H9 (cell line): ENCODE results near the gene TRIM34. TPM values are rescaled to one million over a fixed set of nuclear protein-coding genes. Genes with fewer than 3 reads are reported as not detected.
A peak's percentile ranks its signal among the peaks of the same experiment; 100 is the strongest.

Experiments
- DNase-seq: peaks from one replicate; pipeline ENCODE4 v3.0.0-alpha.2; 2017
- H2AFZ ChIP-seq: one replicate; pipeline ENCODE4 v1.6.1; 2013; ENCODE audit warnings: mild to moderate bottlenecking, low read length, control low read depth, moderate library complexity
- H2AK5ac ChIP-seq: 2 replicates; pipeline ENCODE4 v1.6.1; 2013; ENCODE audit warnings: low read length, control low read depth, mixed read lengths; ENCODE audit not compliant: insufficient read length
- H2BK120ac ChIP-seq: one replicate; pipeline ENCODE4 v1.6.1; 2013; ENCODE audit warnings: low read depth, mild to moderate bottlenecking, low read length, control low read depth, inconsistent platforms; ENCODE audit not compliant: poor library complexity, severe bottlenecking
- H2BK12ac ChIP-seq: 2 replicates; pipeline ENCODE4 v1.6.1; 2013; ENCODE audit warnings: low read length, control low read depth, mixed read lengths, low read depth; ENCODE audit not compliant: insufficient read length
- H2BK15ac ChIP-seq: 2 replicates; pipeline ENCODE4 v1.6.1; 2013; ENCODE audit warnings: low read depth, low read length, control low read depth
- H2BK20ac ChIP-seq: one replicate; pipeline ENCODE4 v1.6.1; 2013; ENCODE audit warnings: low read depth, mild to moderate bottlenecking, low read length, control low read depth, inconsistent platforms; ENCODE audit not compliant: poor library complexity, severe bottlenecking
- H2BK5ac ChIP-seq: 2 replicates; pipeline ENCODE4 v1.6.1; 2013; ENCODE audit warnings: low read length, control low read depth, mixed read lengths; ENCODE audit not compliant: insufficient read length
- H3K14ac ChIP-seq: 2 replicates; pipeline ENCODE4 v1.6.1; 2013; ENCODE audit warnings: low read length, control low read depth; ENCODE audit not compliant: insufficient read depth
- H3K18ac ChIP-seq: 2 replicates; pipeline ENCODE4 v1.6.1; 2013; ENCODE audit warnings: low read depth, mild to moderate bottlenecking, mixed read lengths, low read length, control low read depth; ENCODE audit not compliant: insufficient read length
- H3K23ac ChIP-seq: 2 replicates; pipeline ENCODE4 v1.6.1; 2013; ENCODE audit warnings: low read length, control low read depth, mixed read lengths, low read depth; ENCODE audit not compliant: insufficient read length
- H3K23me2 ChIP-seq: 2 replicates; pipeline ENCODE4 v1.6.1; 2013; ENCODE audit warnings: low read depth, mild to moderate bottlenecking, mixed read lengths, low read length, control low read depth; ENCODE audit not compliant: insufficient read length, poor library complexity, severe bottlenecking
- H3K27ac ChIP-seq: 2 replicates; pipeline ENCODE4 v1.5.1; 2013; ENCODE audit warnings: low read length, control low read depth, mixed read lengths, low read depth; ENCODE audit not compliant: insufficient read length
- H3K27me3 ChIP-seq: 2 replicates; pipeline ENCODE4 v1.6.1; 2013; ENCODE audit warnings: low read length, control low read depth, inconsistent platforms; ENCODE audit not compliant: insufficient read depth
- H3K4ac ChIP-seq: 2 replicates; pipeline ENCODE4 v1.6.1; 2013; ENCODE audit warnings: low read depth, mild to moderate bottlenecking, control low read depth, inconsistent platforms, low read length, moderate library complexity
- H3K4me1 ChIP-seq: 2 replicates; pipeline ENCODE4 v1.6.1; 2013; ENCODE audit warnings: low read length, control low read depth, inconsistent platforms; ENCODE audit not compliant: insufficient read depth
- H3K4me2 ChIP-seq: 2 replicates; pipeline ENCODE4 v1.6.1; 2013; ENCODE audit warnings: low read length, control low read depth, mixed read lengths; ENCODE audit not compliant: insufficient read length, insufficient read depth
- H3K56ac ChIP-seq: 2 replicates; pipeline ENCODE4 v1.6.1; 2013; ENCODE audit warnings: low read depth, mild to moderate bottlenecking, mixed read lengths, low read length, control low read depth; ENCODE audit not compliant: insufficient read length
- H3K79me1 ChIP-seq: 2 replicates; pipeline ENCODE4 v1.6.1; 2013; ENCODE audit warnings: low read depth, mild to moderate bottlenecking, moderate library complexity, low read length, control low read depth, inconsistent platforms; ENCODE audit not compliant: insufficient read depth, poor library complexity, severe bottlenecking
- H3K79me2 ChIP-seq: 2 replicates; pipeline ENCODE4 v1.6.1; 2013; ENCODE audit warnings: low read length, control low read depth, inconsistent platforms; ENCODE audit not compliant: insufficient read depth
- H3K9ac ChIP-seq: 2 replicates; pipeline ENCODE4 v1.6.1; 2013; ENCODE audit warnings: low read length, control low read depth, mixed read lengths; ENCODE audit not compliant: insufficient read length; ENCODE audit errors: extremely low read depth
- H3K9me3 ChIP-seq: one replicate; pipeline ENCODE4 v1.6.1; 2013; ENCODE audit warnings: low read depth, low read length, inconsistent platforms; ENCODE audit not compliant: control insufficient read depth
- H3T11ph ChIP-seq: one replicate; pipeline ENCODE4 v1.6.1; 2013; ENCODE audit warnings: mild to moderate bottlenecking, low read length, control low read depth, inconsistent platforms
- H4K20me1 ChIP-seq: one replicate; pipeline ENCODE4 v1.6.1; 2013; ENCODE audit not compliant: control insufficient read depth, insufficient read length, insufficient read depth
- H4K5ac ChIP-seq: 2 replicates; pipeline ENCODE4 v1.6.1; 2013; ENCODE audit warnings: low read depth, mild to moderate bottlenecking, mixed read lengths, low read length, control low read depth; ENCODE audit not compliant: insufficient read length
- H4K8ac ChIP-seq: replicated peaks from 2 replicates; pipeline ENCODE4 v1.6.1; 2013; ENCODE audit warnings: low read length, control low read depth, mixed read lengths, low read depth; ENCODE audit not compliant: insufficient read length
- H4K91ac ChIP-seq: 2 replicates; pipeline ENCODE4 v1.6.1; 2013; ENCODE audit warnings: low read depth, mild to moderate bottlenecking, moderate library complexity, mixed read lengths, low read length, control low read depth; ENCODE audit not compliant: insufficient read length
- H3K27ac Mint-ChIP-seq, 3 experiments: 2 replicates in 2 of 3; 3 replicates in 1 of 3; pipeline ENCODE4 v1.8.0; 2020 to 2021; ENCODE audit warnings: mixed read lengths in 3 of 3, mild to moderate bottlenecking in 1 of 3, moderate library complexity in 1 of 3
- H3K27me3 Mint-ChIP-seq: 2 replicates; pipeline ENCODE4 v1.8.0; 2021; ENCODE audit warnings: low read depth, mild to moderate bottlenecking, moderate library complexity, mixed read lengths
- H3K36me3 Mint-ChIP-seq, 3 experiments: 2 replicates in 2 of 3; 3 replicates in 1 of 3; pipeline ENCODE4 v1.8.0; 2020 to 2021; ENCODE audit warnings: low read depth in 3 of 3, mixed read lengths in 3 of 3; ENCODE audit not compliant: insufficient read depth in 1 of 3
- H3K4me1 Mint-ChIP-seq, 2 experiments: 2 replicates each; pipeline ENCODE4 v1.8.0; 2020; ENCODE audit warnings: mixed read lengths in 2 of 2
- H3K4me3 Mint-ChIP-seq, 2 experiments: 2 replicates in 1 of 2; 3 replicates in 1 of 2; pipeline ENCODE4 v1.8.0; 2020 to 2021; ENCODE audit warnings: mild to moderate bottlenecking in 2 of 2, mixed read lengths in 2 of 2, moderate library complexity in 1 of 2
- H3K9me3 Mint-ChIP-seq, 2 experiments: 2 replicates in 1 of 2; 3 replicates in 1 of 2; pipeline ENCODE4 v1.8.0; 2020; ENCODE audit warnings: mild to moderate bottlenecking in 2 of 2, mixed read lengths in 2 of 2, moderate library complexity in 1 of 2
- CTCF ChIP-seq: fragments of 200-600 bp; sonication (generic); conservative IDR thresholded peaks from 3 replicates; pipeline ENCODE4 v1.8.0; 2021; ENCODE audit warnings: antibody characterized with exemption, mild to moderate bottlenecking
- WGBS: extraction: QIAGEN DNeasy Blood & Tissue Kit; methylation state at CpG from one replicate; pipeline ENCODE4 v1.1.7; 2013; ENCODE audit warnings: missing lambda C conversion rate, low lambda C conversion rate, mixed read lengths; ENCODE audit not compliant: insufficient read length; ENCODE audit errors: extremely low coverage; 5-methylcytosine and 5-hydroxymethylcytosine counted together
- total RNA-seq: library from RNA; stranded (reverse); gene quantifications from 2 replicates; pipeline ENCODE4 v1.2.1, GENCODE V29; 2021

The TRIM34 gene
- total RNA-seq, 1 experiment from 2014 or later = 0.59 TPM

- H2BK15ac ChIP-seq = no peak overlapping the region
- Mint-ChIP-seq H3K9me3 (no peaks in the 10 kb centered on the region), H3K27me3 (no peaks in the 10 kb centered on the region; the same call in 1 of the 2 replicates), H3K4me1 (peaks cover 35 to 41% of the 10 kb centered on the region in 2 experiments), H3K27ac (peak overlapping the region in 2 of 3 experiments; percentile 4 to 85; a peak in 3 of 7 replicates), H3K4me3 (peak overlapping the region; percentile 85 to 93; a peak in 4 of 5 replicates), H3K36me3 (peaks cover 0 to under 1% (median 0%) of the 10 kb centered on the region in 3 experiments; a peak in 3 of 7 replicates)
- H4K5ac ChIP-seq = no peak overlapping the region
- no peak overlapping the region for H2BK5ac ChIP-seq
- no peak overlapping the region for H3K14ac ChIP-seq
- no peak overlapping the region for H3K23ac ChIP-seq
- H3K9ac ChIP-seq = no peak overlapping the region
- no peaks in the 10 kb centered on the region for H4K20me1 ChIP-seq
- H2BK12ac ChIP-seq = no peak overlapping the region
- no peak overlapping the region for H2BK120ac ChIP-seq
- no peaks in the 10 kb centered on the region for H3K4me1 ChIP-seq
- no peak overlapping the region for H2AFZ ChIP-seq
- no peaks in the 10 kb centered on the region for H3K27me3 ChIP-seq
- no peak overlapping the region for H3K4ac ChIP-seq
- H2BK20ac ChIP-seq = no peak overlapping the region
- H3K27ac ChIP-seq = no peak overlapping the region
- peak overlapping the region; percentile 62 for H3K4me2 ChIP-seq
- TF ChIP-seq CTCF = no peak
- peaks cover 7% of the 10 kb centered on the region for H3K23me2 ChIP-seq
- H3K79me2 ChIP-seq = peaks cover 6% of the 10 kb centered on the region; the same call in 1 of the 2 replicates
- H3K56ac ChIP-seq = no peak overlapping the region
- no peaks in the 10 kb centered on the region for H3K9me3 ChIP-seq
- DNase-seq = peak; percentile 52
- no peak overlapping the region for H3T11ph ChIP-seq
- no CpG with 5 or more reads among the region's 3 CpGs for WGBS
- H4K8ac ChIP-seq = no peak overlapping the region
- H3K18ac ChIP-seq = no peak overlapping the region
- H3K79me1 ChIP-seq = no peaks in the 10 kb centered on the region
- no peak overlapping the region for H4K91ac ChIP-seq
- H2AK5ac ChIP-seq = no peak overlapping the region
Observed at GRCh38 chr11:5597953-5598352, 26.8 kb upstream of the TRIM34 start.
